MM.1S (cell line): Measurements from ENCODE around the gene CDH4.

Experiments used
- DNase-seq: peaks from one replicate; pipeline ENCODE4 v3.0.0-alpha.2; 2015
- H2AFZ ChIP-seq: fragments of 300-600 bp; sonication (generic); 2 replicates; pipeline ENCODE4 v1.6.0; 2016; ENCODE audit warnings: antibody characterized with exemption, low read length
- H3F3A ChIP-seq: fragments of 300-600 bp; sonication (generic); 2 replicates; pipeline ENCODE4 v1.6.1; 2016; ENCODE audit warnings: mild to moderate bottlenecking, antibody characterized with exemption, low read length, moderate library complexity, mixed read lengths; ENCODE audit not compliant: insufficient read depth
- H3K27ac ChIP-seq: fragments of 300-600 bp; sonication (generic); 2 replicates; pipeline ENCODE4 v1.5.1; 2016; ENCODE audit warnings: mild to moderate bottlenecking, low read length
- H3K27me3 ChIP-seq: fragments of 300-600 bp; sonication (generic); replicated peaks from 2 replicates; pipeline ENCODE4 v1.6.0; 2016; ENCODE audit warnings: low read length; ENCODE audit not compliant: insufficient read depth
- H3K36me3 ChIP-seq: fragments of 300-600 bp; sonication (generic); replicated peaks from 2 replicates; pipeline ENCODE4 v1.6.1; 2016; ENCODE audit warnings: mild to moderate bottlenecking, low read length, mixed read lengths; ENCODE audit not compliant: insufficient read depth
- H3K4me1 ChIP-seq: fragments of 300-600 bp; sonication (generic); 2 replicates; pipeline ENCODE4 v1.6.1; 2016; ENCODE audit warnings: low read length, mixed read lengths
- H3K4me2 ChIP-seq: fragments of 300-600 bp; sonication (generic); 2 replicates; pipeline ENCODE4 v1.6.0; 2016; ENCODE audit warnings: low read depth, low read length
- H3K4me3 ChIP-seq: fragments of 300-600 bp; sonication (generic); 2 replicates; pipeline ENCODE4 v1.5.1; 2016; ENCODE audit warnings: low read length, mixed read lengths
- H3K79me2 ChIP-seq: fragments of 300-600 bp; sonication (generic); 2 replicates; pipeline ENCODE4 v1.6.1; 2016; ENCODE audit warnings: mixed run types, low read length, mixed read lengths
- H3K9ac ChIP-seq: fragments of 300-600 bp; sonication (generic); 2 replicates; pipeline ENCODE4 v1.6.1; 2016; ENCODE audit warnings: low read length, mixed read lengths
- H3K9me2 ChIP-seq: fragments of 300-600 bp; sonication (generic); replicated peaks from 2 replicates; pipeline ENCODE4 v1.6.1; 2016; ENCODE audit warnings: mild to moderate bottlenecking, low read length, mixed read lengths; ENCODE audit not compliant: insufficient read depth
- H3K9me3 ChIP-seq: fragments of 300-600 bp; sonication (generic); replicated peaks from 2 replicates; pipeline ENCODE4 v1.6.1; 2016; ENCODE audit warnings: mild to moderate bottlenecking, low read length, mixed read lengths; ENCODE audit not compliant: insufficient read depth
- H4K20me1 ChIP-seq: fragments of 300-600 bp; sonication (generic); 2 replicates; pipeline ENCODE4 v1.6.1; 2016; ENCODE audit warnings: mild to moderate bottlenecking, low read length, moderate library complexity, mixed read lengths; ENCODE audit not compliant: insufficient read depth
- CTCF ChIP-seq: fragments of 300-600 bp; sonication (generic); IDR thresholded peaks from 2 replicates; pipeline ENCODE4 v1.5.1; 2016; ENCODE audit warnings: antibody characterized with exemption, low read length, mixed read lengths
- EZH2 ChIP-seq: fragments of 300-600 bp; sonication (generic); optimal IDR thresholded peaks from 2 replicates; pipeline ENCODE3; 2017; ENCODE audit warnings: low read depth, mild to moderate bottlenecking, antibody characterized with exemption, low read length, mixed read lengths
- EZH2phosphoT487 ChIP-seq: fragments of 300-600 bp; sonication (generic); IDR thresholded peaks from 2 replicates; pipeline ENCODE4 v1.6.1; 2018; ENCODE audit warnings: antibody characterized with exemption, low read length

Gene CDH4

GRCh38 chr20:61898405-61898804, 646.3 kb downstream of the CDH4 start:
- H3K79me2 ChIP-seq: no peaks in the 10 kb centered on the region
- no peaks in the 10 kb centered on the region for H3K4me1 ChIP-seq
- no peak overlapping the region for H3K4me3 ChIP-seq
- H3K9me3 ChIP-seq: no peaks in the 10 kb centered on the region
- no peaks in the 10 kb centered on the region for H3F3A ChIP-seq
- no peaks in the 10 kb centered on the region for H3K36me3 ChIP-seq
- H3K9ac ChIP-seq: no peak overlapping the region
- H2AFZ ChIP-seq: no peak overlapping the region
- no peaks in the 10 kb centered on the region for H3K9me2 ChIP-seq
- no peak overlapping the region for H3K27ac ChIP-seq
- peaks cover 96% of the 10 kb centered on the region for H3K27me3 ChIP-seq
- TF ChIP-seq CTCF (no peak), EZH2phosphoT487 (no peak), EZH2 (no peak)
- no peak for DNase-seq
- no peaks in the 10 kb centered on the region for H4K20me1 ChIP-seq
- no peak overlapping the region for H3K4me2 ChIP-seq

GRCh38 chr20:61900011-61900944, 648.2 kb downstream of the CDH4 start:
- no peak overlapping the region for H3K4me3 ChIP-seq
- H3K27ac ChIP-seq: no peak overlapping the region
- no peaks in the 10 kb centered on the region for H3K36me3 ChIP-seq
- no peaks in the 10 kb centered on the region for H3K4me1 ChIP-seq
- no peaks in the 10 kb centered on the region for H3F3A ChIP-seq
- H3K9ac ChIP-seq: no peak overlapping the region
- no peak for TF ChIP-seq EZH2
- no peak for TF ChIP-seq EZH2phosphoT487
- TF ChIP-seq CTCF: no peak
- H3K27me3 ChIP-seq: peaks cover 99% of the 10 kb centered on the region
- H3K9me2 ChIP-seq: no peaks in the 10 kb centered on the region
- H4K20me1 ChIP-seq: no peaks in the 10 kb centered on the region
- no peaks in the 10 kb centered on the region for H3K79me2 ChIP-seq
- DNase-seq: no peak
- no peak overlapping the region for H2AFZ ChIP-seq
- H3K9me3 ChIP-seq: no peaks in the 10 kb centered on the region
- no peak overlapping the region for H3K4me2 ChIP-seq

- H3K4me1 ChIP-seq: no peaks in the 10 kb centered on the region
- peaks cover 99% of the 10 kb centered on the region for H3K27me3 ChIP-seq
- no peak overlapping the region for H3K9ac ChIP-seq
- no peaks in the 10 kb centered on the region for H3K36me3 ChIP-seq
- H3K9me3 ChIP-seq: no peaks in the 10 kb centered on the region
- no peak overlapping the region for H3K4me2 ChIP-seq
- H4K20me1 ChIP-seq: no peaks in the 10 kb centered on the region
- no peaks in the 10 kb centered on the region for H3K79me2 ChIP-seq
- TF ChIP-seq EZH2phosphoT487 (no peak), EZH2 (no peak), CTCF (no peak)
- no peak overlapping the region for H3K4me3 ChIP-seq
- H3K9me2 ChIP-seq: no peaks in the 10 kb centered on the region
- no peak for DNase-seq
- no peak overlapping the region for H2AFZ ChIP-seq
- H3K27ac ChIP-seq: no peak overlapping the region
- no peaks in the 10 kb centered on the region for H3F3A ChIP-seq
These were observed 648.9 kb downstream of the CDH4 start for GRCh38 chr20:61900945-61901293.
